Suppressor macrophage (primary cell): ENCODE measurements around the gene AGL.
"Not testable (repeated sequence)": the region's sequence is repeated elsewhere in the genome, so short reads cannot be mapped to it uniquely, and the experiment has no call there.

Experiments used
- DNase-seq, 4 experiments: peaks; one replicate each; pipeline ENCODE4 v3.0.0-alpha.2; 2020 to 2022

Gene AGL

GRCh38 chr1:99944192-99944591 is 94.0 kb downstream of the AGL start:
- DNase-seq = no peak

DNA sequence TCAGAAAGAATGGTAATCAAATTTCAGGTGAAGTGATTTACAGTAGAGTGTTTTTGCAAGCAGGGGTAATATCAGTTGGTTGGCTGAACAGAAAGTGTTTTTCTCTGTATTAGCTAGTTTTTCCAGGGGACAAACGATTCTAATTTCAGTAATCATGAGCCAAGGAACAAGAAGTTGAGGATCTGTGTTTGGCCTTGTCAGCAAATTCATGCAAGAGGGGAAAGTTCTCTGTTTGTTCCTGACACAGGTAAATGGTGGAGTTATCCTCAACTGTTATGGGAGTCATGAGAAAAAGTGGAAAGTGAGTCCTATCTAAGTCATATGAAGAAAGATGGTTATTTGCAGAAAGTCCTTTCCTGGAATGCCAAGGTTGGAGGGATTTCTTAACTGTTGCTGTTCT is 95.0 kb downstream of the AGL start:
- DNase-seq = no peak

- DNase-seq = no peak
Observed at GRCh38 chr1:99950486-99950885, 100.3 kb downstream of the AGL start.

DNA sequence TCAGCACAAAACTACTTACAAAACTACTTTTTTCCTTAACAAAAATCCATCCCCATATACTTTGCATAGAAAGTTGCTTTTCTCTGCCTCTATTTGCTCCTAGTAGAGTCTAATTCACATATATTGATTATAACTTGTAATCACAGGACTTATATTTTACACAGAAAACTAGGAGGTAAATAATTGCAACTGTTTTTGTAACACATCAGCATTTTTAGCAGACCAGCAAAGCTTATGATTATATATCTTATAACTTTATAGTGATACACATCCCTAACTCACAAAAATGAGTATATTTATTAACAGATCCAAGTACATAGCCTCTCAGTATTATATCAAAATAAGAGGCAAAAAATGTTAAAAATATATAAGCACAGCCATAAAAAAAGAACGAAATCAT is 102.4 kb downstream of the AGL start:
- no peak for DNase-seq

DNA sequence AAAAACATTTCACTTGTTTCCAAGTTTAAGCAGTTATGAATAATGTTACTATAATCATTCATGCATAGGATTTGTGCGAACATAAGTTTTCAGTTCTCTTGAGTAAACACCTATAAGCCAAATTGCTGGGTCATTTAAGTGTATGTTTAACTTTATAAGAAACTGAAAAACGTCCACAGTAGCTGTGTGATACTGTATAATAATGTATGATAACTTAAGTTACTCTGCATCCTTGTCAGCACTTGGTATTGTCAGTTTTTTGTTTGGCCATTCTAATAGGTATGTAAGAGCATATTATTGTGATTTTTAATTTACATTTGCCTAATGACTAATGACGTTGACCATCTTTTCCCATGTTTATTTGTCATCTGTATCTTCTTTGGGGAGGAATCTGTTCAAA is 105.2 kb downstream of the AGL start:
- no peak for DNase-seq

DNA sequence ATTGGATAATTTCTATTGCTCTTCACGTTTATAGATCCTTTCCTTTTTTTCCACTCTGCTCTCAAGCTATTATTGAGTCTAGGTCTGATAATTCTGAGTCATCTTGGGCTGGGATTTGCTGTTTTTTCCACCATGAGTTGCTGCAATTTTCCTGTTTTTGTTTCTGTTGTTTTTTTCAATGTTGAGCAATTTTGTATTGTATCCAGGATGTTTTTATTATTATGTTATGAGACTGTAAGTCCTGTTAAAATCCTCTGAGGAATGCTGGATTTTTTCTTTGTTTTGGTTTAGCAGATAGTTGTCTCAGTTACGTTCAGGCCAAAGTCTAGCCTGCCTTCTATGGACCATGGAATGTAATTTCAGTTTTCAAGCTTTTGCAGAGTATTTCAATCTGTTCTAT is 106.6 kb downstream of the AGL start:
- DNase-seq = no peak

- DNase-seq = no peak
Observed at GRCh38 chr1:99957818-99958217, 107.7 kb downstream of the AGL start.

GRCh38 chr1:99959189-99959705 is 109.1 kb downstream of the AGL start:
- not testable (repeated sequence) for DNase-seq

- not testable (repeated sequence) for DNase-seq
Observed at GRCh38 chr1:99960260-99960659, 110.1 kb downstream of the AGL start.

DNA sequence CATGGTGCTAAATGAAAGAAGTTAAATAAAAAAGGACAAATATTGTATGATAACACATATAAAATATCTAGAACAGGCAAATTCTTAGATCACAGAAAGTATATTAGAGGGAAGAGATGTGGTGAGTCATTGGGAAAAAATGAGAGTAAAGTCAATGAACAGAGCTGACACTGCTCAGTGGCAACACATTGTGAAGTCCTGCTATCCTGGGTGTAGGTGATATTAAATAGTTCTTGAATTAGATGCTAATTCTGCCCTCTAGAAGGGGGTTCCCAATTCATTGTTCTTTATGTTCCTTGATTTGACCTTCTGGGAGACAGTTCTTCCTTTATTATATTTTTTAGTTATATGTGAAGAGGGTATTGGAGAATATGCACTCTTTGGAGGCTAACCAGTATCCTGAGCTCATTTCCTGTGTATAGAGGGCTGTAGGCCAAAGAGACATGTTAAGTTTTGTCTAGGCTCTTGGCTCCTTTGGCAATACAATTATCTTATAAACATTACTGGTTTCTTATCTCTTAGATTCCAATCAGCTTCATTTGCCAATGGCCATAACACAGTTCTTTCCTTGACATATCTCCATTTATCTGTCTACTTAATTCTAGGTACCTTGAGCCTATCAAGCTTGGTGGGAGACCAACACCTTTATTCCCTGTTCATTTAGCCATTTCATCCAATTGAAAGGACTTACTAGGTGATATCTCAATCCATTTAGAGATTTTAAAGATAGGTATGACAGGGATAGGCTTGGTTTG is 113.1 kb downstream of the AGL start:
- DNase-seq = no peak

GRCh38 chr1:99964806-99965205 is 114.6 kb downstream of the AGL start:
- no peak for DNase-seq

DNA sequence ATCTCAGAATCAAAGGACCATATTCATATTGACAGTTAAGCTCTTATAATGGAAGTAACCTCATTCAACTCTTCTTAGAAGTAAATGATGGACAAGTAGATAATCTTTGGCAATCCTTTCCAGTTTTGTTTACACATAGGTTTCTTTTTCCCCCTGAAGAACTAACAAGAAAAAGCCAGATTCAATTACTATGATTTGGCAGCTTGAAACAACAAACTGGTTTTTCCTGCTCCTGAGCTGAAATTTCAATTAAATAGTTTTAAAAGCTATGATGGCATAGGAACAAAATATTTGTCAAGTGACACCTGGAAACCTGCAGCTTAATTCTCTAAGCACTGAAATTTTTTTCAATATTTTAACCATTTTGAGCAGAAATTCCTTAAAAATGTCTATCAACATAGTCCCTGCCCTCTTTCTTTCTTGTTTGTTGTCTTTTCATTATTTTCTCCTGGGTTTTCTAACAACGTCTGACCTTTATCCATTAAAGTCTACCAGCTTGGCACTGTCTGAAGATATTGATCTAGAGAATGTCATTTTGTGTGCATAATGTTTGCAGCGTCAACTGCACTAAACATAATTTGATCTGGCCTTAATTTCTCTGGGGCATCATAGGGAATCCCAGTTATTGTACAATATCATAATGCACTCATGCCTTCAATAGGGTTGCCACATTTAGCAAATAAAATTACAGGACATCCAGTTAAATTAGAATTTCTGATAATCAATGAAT is 115.7 kb downstream of the AGL start:
- no peak for DNase-seq

DNA sequence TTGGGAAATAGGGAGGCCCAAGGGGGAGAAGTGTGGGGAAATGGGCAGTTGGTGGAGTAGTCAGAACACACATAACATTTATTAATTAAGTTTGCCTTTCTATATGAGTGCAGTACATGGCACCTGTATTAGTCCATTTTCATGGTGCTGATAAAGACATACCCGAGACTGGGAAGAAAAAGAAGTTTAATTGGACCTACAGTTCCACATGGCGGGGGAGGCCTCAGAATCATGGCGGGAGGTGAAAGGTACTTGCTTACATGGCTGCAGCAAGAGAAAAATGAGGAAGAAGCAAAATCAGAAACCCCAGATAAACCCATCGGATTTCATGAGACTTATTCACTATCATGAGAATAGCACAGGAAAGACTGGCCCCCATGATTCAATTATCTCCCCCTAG is 118.1 kb downstream of the AGL start:
- no peak for DNase-seq

DNA sequence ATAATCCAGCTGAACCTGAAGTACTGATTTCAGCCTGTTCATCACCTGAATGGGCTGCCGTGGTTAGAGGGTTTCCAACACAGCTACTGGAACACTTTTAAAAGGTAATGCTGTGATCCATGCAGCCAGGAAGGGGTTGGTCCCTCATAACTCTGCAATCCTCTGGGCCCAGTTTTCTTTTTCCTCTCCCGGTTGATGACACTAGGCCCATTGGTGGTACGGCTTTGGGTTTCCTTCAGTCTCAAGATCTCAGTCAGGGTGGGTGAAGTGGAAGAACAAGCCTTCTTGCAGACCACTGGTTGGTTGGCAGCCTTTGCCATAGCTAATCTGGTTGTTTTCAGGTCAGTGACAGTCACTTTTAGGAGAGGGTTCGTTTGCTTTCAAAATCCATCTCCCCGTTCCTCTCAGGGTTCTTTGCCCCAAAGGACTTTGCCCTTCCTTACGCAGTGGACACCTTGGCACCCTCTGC is 119.1 kb downstream of the AGL start:
- DNase-seq = peak in 2 of 4 experiments; percentile 2 to 8

GRCh38 chr1:99969729-99970621 is 119.8 kb downstream of the AGL start, which contains the start of gene SLC35A3:
SLC35A3 (plus strand) TSS chr1:99969996; CDS start chr1:99993555, 23,559 bp downstream.
- DNase-seq = peak; percentile 84 to 92 (median 87)

- DNase-seq = peak in 1 of 4 experiments; percentile 6
Observed at GRCh38 chr1:99970713-99971255, 120.6 kb downstream of the AGL start.

DNA sequence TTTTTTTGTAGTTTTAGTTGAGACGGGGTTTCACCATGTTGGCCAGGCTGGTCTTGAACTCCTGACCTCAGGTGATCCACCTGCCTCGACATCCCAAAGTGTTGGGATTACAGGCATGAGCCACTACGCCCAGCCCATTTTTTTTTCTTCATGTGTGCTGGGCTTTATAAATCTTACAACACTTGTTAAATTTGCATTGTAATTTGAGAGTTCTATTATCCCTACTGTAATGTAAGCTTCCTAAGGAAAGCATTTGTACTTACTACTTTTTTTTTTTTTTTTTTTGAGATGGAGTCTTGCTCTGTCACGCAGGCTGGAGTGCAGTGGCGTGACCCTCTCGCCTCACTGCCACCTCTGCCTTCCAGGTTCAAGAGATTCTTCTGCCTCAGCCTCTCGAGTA is 121.9 kb downstream of the AGL start:
- DNase-seq = not testable (repeated sequence)
